ENCODE data around the gene KATNAL1.

GRCh38 chr13:30307194-30307970, at the start of gene KATNAL1:
- TF ChIP-seq CTCF (IDR thresholded peaks at IDR 0.05; ENCODE audit: insufficient read depth, low read depth, low read length) (no peak), EZH2 (IDR thresholded peaks at IDR 0.05; ENCODE audit: insufficient read depth, low read length) (no peak)
